GM15510 (cell line): Measurements from ENCODE around the gene KLHL21.

Experiments used
- POLR2A ChIP-seq: IDR thresholded peaks from 3 replicates; pipeline ENCODE4 v1.6.1; 2011; ENCODE audit warnings: borderline replicate concordance; ENCODE audit not compliant: insufficient read length; ENCODE audit errors: extremely low read depth

Gene KLHL21

GRCh38 chr1:6630027-6630426 lies 27.4 kb upstream of the KLHL21 start:
- TF ChIP-seq POLR2A: no peak

GRCh38 chr1:6628971-6629479 lies 26.4 kb upstream of the KLHL21 start:
- no peak for TF ChIP-seq POLR2A

GRCh38 chr1:6627841-6628545 lies 25.3 kb upstream of the KLHL21 start:
- TF ChIP-seq POLR2A: no peak

- no peak for TF ChIP-seq POLR2A
Measured at GRCh38 chr1:6627031-6627430, 24.4 kb upstream of the KLHL21 start.

GRCh38 chr1:6625584-6626149 lies 23.0 kb upstream of the KLHL21 start:
- TF ChIP-seq POLR2A: no peak

- TF ChIP-seq POLR2A: peak; percentile 49
Measured at GRCh38 chr1:6624710-6625583, 22.3 kb upstream of the KLHL21 start, which contains the start of gene THAP3. Gene THAP3, plus strand, starts transcription at chr1:6624868. Its CDS starts 351 bp downstream, at chr1:6625219.

- no peak for TF ChIP-seq POLR2A
Measured at GRCh38 chr1:6623269-6623965, 20.7 kb upstream of the KLHL21 start.

- TF ChIP-seq POLR2A: no peak
Measured at GRCh38 chr1:6622396-6623152, 19.9 kb upstream of the KLHL21 start.

- TF ChIP-seq POLR2A: no peak
Measured at GRCh38 chr1:6621429-6622391, 19.0 kb upstream of the KLHL21 start.

GRCh38 chr1:6619045-6619444 lies 16.4 kb upstream of the KLHL21 start:
- TF ChIP-seq POLR2A: no peak

GRCh38 chr1:6614929-6615785 lies 12.5 kb upstream of the KLHL21 start:
- no peak for TF ChIP-seq POLR2A

- no peak for TF ChIP-seq POLR2A
Measured at GRCh38 chr1:6614019-6614928, 11.6 kb upstream of the KLHL21 start.
